GM19351 (cell line): ENCODE data around the gene CDH11.
A peak's percentile ranks its signal among the peaks of the same experiment; 100 is the strongest.

Experiments
- ATAC-seq: cut with Tn5 transposase; IDR thresholded peaks from one replicate; pipeline ENCODE4 v1.9.1; 2021; ENCODE audit warnings: mild to moderate bottlenecking, moderate library complexity; ENCODE audit not compliant: unreplicated experiment

Gene CDH11

GRCh38 chr16:65117811-65118448 lies 3.9 kb downstream of the CDH11 start:
- peak; percentile 89 for ATAC-seq

GRCh38 chr16:65116818-65117430 lies 4.9 kb downstream of the CDH11 start:
- no peak for ATAC-seq

GRCh38 chr16:65116216-65116615 lies 5.6 kb downstream of the CDH11 start:
- no peak for ATAC-seq

GRCh38 chr16:65114527-65114926 lies 7.3 kb downstream of the CDH11 start:
- ATAC-seq = no peak

GRCh38 chr16:65113441-65113840 lies 8.4 kb downstream of the CDH11 start:
- ATAC-seq = no peak

GRCh38 chr16:65111306-65111705 lies 10.6 kb downstream of the CDH11 start:
- ATAC-seq = no peak

- no peak for ATAC-seq
These were observed 15.1 kb downstream of the CDH11 start for GRCh38 chr16:65106757-65107156.

GRCh38 chr16:65105171-65105570 lies 16.7 kb downstream of the CDH11 start:
- ATAC-seq = no peak

GRCh38 chr16:65104471-65104870 lies 17.4 kb downstream of the CDH11 start:
- ATAC-seq = no peak

GRCh38 chr16:65102326-65102725 lies 19.5 kb downstream of the CDH11 start:
- no peak for ATAC-seq

GRCh38 chr16:65101009-65101408 lies 20.9 kb downstream of the CDH11 start:
- ATAC-seq = no peak

- no peak for ATAC-seq
These were observed 22.3 kb downstream of the CDH11 start for GRCh38 chr16:65099607-65100006.

GRCh38 chr16:65098916-65099315 lies 22.9 kb downstream of the CDH11 start:
- ATAC-seq = no peak

- no peak for ATAC-seq
These were observed 24.6 kb downstream of the CDH11 start for GRCh38 chr16:65097296-65097695.

- ATAC-seq = no peak
These were observed 26.0 kb downstream of the CDH11 start for GRCh38 chr16:65095906-65096305.

- no peak for ATAC-seq
These were observed 26.7 kb downstream of the CDH11 start for GRCh38 chr16:65095090-65095728.

- no peak for ATAC-seq
These were observed 27.9 kb downstream of the CDH11 start for GRCh38 chr16:65094009-65094408.

- no peak for ATAC-seq
These were observed 38.6 kb downstream of the CDH11 start for GRCh38 chr16:65083164-65083857.

- no peak for ATAC-seq
These were observed 42.3 kb downstream of the CDH11 start for GRCh38 chr16:65079549-65079948.

GRCh38 chr16:65077181-65077580 lies 44.7 kb downstream of the CDH11 start:
- no peak for ATAC-seq

- ATAC-seq = no peak
These were observed 46.0 kb downstream of the CDH11 start for GRCh38 chr16:65075877-65076276.
